OCI-LY1 (cell line): ENCODE results near the gene KHDC4.

ENCODE experiments used
- H2AFZ ChIP-seq: fragments of 200-600 bp; sonication (generic), shearing (Covaris generic); 2 replicates; pipeline ENCODE4 v1.6.0; 2014; ENCODE audit warnings: antibody characterized with exemption, mild to moderate bottlenecking, low read length
- H3F3A ChIP-seq: fragments of 200-600 bp; sonication (generic), shearing (Covaris generic); 2 replicates; pipeline ENCODE4 v1.6.0; 2014; ENCODE audit warnings: mild to moderate bottlenecking, antibody characterized with exemption, low read length, moderate library complexity; ENCODE audit not compliant: insufficient read depth
- H3K27ac ChIP-seq: fragments of 200-600 bp; sonication (generic); 2 replicates; pipeline ENCODE4 v1.5.1; 2014; ENCODE audit warnings: low read length, mixed run types, mild to moderate bottlenecking, low read depth; ENCODE audit not compliant: poor library complexity, severe bottlenecking
- H3K27me3 ChIP-seq: fragments of 200-600 bp; sonication (generic); 2 replicates; pipeline ENCODE4 v1.6.0; 2014; ENCODE audit warnings: antibody characterized with exemption, mild to moderate bottlenecking, low read length, moderate library complexity; ENCODE audit not compliant: insufficient read depth
- H3K36me3 ChIP-seq: fragments of 200-600 bp; sonication (generic); 2 replicates; pipeline ENCODE4 v1.6.1; 2014; ENCODE audit warnings: mild to moderate bottlenecking, antibody characterized with exemption, low read length, moderate library complexity, mixed read lengths; ENCODE audit not compliant: insufficient read depth
- H3K4me1 ChIP-seq: fragments of 200-600 bp; sonication (generic); 2 replicates; pipeline ENCODE4 v1.5.1; 2014; ENCODE audit warnings: mild to moderate bottlenecking, low read length, moderate library complexity; ENCODE audit not compliant: insufficient read depth, severe bottlenecking
- H3K4me2 ChIP-seq: fragments of 200-600 bp; sonication (generic), shearing (Covaris generic); 2 replicates; pipeline ENCODE4 v1.6.1; 2014; ENCODE audit warnings: low read length
- H3K4me3 ChIP-seq: fragments of 200-600 bp; sonication (generic); 2 replicates; pipeline ENCODE4 v1.5.1; 2014; ENCODE audit warnings: low read length, low read depth, mild to moderate bottlenecking, mixed read lengths; ENCODE audit not compliant: poor library complexity, severe bottlenecking
- H3K79me2 ChIP-seq: fragments of 200-600 bp; shearing (Covaris generic); 2 replicates; pipeline ENCODE4 v1.6.1; 2016; ENCODE audit warnings: mixed run types, low read length, mixed read lengths; ENCODE audit not compliant: insufficient read depth
- H3K9ac ChIP-seq: fragments of 200-600 bp; sonication (generic), shearing (Covaris generic); 2 replicates; pipeline ENCODE4 v1.6.1; 2014; ENCODE audit warnings: mild to moderate bottlenecking, low read length, mixed read lengths
- H3K9me2 ChIP-seq: fragments of 200-600 bp; sonication (generic), shearing (Covaris generic); 2 replicates; pipeline ENCODE4 v1.6.1; 2014; ENCODE audit warnings: low read depth, mild to moderate bottlenecking, low read length, mixed read lengths
- H3K9me3 ChIP-seq: fragments of 200-600 bp; shearing (Covaris generic); 2 replicates; pipeline ENCODE4 v1.6.1; 2014; ENCODE audit warnings: low read length, mixed read lengths
- H4K20me1 ChIP-seq: fragments of 200-600 bp; sonication (generic), shearing (Covaris generic); 2 replicates; pipeline ENCODE4 v1.6.0; 2016; ENCODE audit warnings: mild to moderate bottlenecking, low read length; ENCODE audit not compliant: insufficient read depth
- EZH2 ChIP-seq: fragments of 200-600 bp; sonication (generic), shearing (Covaris generic); IDR thresholded peaks from 2 replicates; pipeline ENCODE4 v1.8.0; 2017; ENCODE audit warnings: borderline replicate concordance, mixed run types, mild to moderate bottlenecking, antibody characterized with exemption, low read length, moderate library complexity, mixed read lengths
- TF ChIP-seq, protein P1 (sequence below): fragments of 200-600 bp; sonication (generic), shearing (Covaris generic); IDR thresholded peaks from 2 replicates; pipeline ENCODE4 v1.5.1; 2017; ENCODE audit warnings: mild to moderate bottlenecking, antibody characterized with exemption, low read length, moderate library complexity, mixed read lengths

The KHDC4 gene

DNA sequence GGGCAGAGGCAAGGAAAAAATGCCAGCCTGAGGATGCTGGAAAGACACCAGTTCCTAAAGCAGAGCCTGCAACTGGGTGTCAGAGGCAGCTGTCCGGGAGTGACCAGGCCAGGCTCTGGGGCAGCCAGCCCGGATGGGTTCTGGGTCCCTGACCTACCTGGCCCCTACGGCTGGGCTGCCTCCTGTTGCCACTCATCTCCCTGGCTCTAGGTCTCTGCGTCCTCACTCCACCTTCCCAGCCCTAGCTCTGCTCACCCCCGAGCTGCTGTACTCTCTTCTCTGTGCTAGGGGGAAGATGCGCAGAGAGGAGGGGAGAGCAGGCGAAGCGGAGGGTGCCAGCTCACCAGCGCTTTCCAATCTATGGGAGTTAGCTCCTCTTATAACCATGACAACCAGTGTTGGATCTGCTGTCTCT, 35.2 kb upstream of the KHDC4 start:
- H3K4me2 ChIP-seq, result no peak overlapping the region

DNA sequence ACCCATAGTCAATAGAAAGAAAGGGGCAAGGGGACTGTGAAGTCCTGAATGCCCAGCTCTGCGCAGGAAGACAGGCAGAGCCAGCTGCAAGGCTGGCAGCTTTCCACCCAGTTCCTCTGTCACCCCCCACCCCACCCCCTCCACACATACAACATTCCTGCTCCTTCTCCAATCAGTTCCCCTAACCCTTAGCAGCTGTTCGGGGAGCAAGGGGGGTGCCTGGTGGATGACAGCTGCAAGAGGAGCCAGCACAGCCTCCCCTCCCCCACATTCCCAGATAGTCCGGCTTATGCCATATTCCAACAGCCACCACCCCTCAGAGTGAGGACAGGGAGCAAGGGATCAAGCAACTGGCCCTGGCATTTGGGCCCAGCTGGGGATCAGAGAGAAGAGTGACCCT, 34.5 kb upstream of the KHDC4 start:
- Histone ChIP-seq H3K9me2 (no peaks in the 10 kb centered on the region), H3K9ac (no peak overlapping the region), H3K36me3 (peaks cover 80% of the 10 kb centered on the region), H3K9me3 (no peaks in the 10 kb centered on the region), H3K4me2 (no peak overlapping the region), H3F3A (no peaks in the 10 kb centered on the region), H3K27me3 (no peaks in the 10 kb centered on the region), H3K4me1 (peaks cover 38% of the 10 kb centered on the region), H3K27ac (no peak overlapping the region), H4K20me1 (no peaks in the 10 kb centered on the region), H3K4me3 (no peak overlapping the region), H2AFZ (no peak overlapping the region), H3K79me2 (peaks cover 46% of the 10 kb centered on the region)
- TF ChIP-seq, protein P1, sequence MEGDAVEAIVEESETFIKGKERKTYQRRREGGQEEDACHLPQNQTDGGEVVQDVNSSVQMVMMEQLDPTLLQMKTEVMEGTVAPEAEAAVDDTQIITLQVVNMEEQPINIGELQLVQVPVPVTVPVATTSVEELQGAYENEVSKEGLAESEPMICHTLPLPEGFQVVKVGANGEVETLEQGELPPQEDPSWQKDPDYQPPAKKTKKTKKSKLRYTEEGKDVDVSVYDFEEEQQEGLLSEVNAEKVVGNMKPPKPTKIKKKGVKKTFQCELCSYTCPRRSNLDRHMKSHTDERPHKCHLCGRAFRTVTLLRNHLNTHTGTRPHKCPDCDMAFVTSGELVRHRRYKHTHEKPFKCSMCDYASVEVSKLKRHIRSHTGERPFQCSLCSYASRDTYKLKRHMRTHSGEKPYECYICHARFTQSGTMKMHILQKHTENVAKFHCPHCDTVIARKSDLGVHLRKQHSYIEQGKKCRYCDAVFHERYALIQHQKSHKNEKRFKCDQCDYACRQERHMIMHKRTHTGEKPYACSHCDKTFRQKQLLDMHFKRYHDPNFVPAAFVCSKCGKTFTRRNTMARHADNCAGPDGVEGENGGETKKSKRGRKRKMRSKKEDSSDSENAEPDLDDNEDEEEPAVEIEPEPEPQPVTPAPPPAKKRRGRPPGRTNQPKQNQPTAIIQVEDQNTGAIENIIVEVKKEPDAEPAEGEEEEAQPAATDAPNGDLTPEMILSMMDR, result no peak
- no peak for TF ChIP-seq EZH2

More for the DNA sequence above, 35.2 kb upstream of the KHDC4 start:
- Histone ChIP-seq H3K9me2 (no peaks in the 10 kb centered on the region), H4K20me1 (no peaks in the 10 kb centered on the region), H3F3A (no peaks in the 10 kb centered on the region), H3K79me2 (peaks cover 53% of the 10 kb centered on the region), H3K27me3 (no peaks in the 10 kb centered on the region), H3K4me1 (peaks cover 46% of the 10 kb centered on the region), H3K27ac (no peak overlapping the region), H3K9me3 (no peaks in the 10 kb centered on the region), H2AFZ (no peak overlapping the region), H3K4me3 (no peak overlapping the region), H3K9ac (no peak overlapping the region), H3K36me3 (peaks cover 80% of the 10 kb centered on the region)
- TF ChIP-seq, protein P1, result no peak
- TF ChIP-seq EZH2, result no peak

DNA sequence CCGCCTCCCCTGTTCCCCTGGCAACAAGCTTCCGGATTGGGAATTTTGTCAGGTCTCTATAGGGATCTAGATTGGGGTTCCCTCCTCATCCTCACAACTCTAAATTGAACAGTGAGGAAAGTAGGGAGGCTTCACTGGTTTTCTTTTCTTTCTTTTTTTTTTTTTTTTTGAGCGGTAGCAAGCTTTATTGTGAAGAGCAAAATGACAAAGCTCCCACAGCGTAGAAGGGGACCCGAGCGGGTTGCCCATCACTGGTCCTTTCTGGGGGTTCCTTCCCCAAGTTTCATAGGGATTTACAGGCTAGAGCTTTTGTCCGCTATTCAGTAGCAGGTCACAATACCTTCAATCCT, 33.8 kb upstream of the KHDC4 start:
- TF ChIP-seq EZH2, result no peak
- TF ChIP-seq, protein P1, result no peak
- Histone ChIP-seq H3K9me2 (no peaks in the 10 kb centered on the region), H3K79me2 (peaks cover 42% of the 10 kb centered on the region), H4K20me1 (no peaks in the 10 kb centered on the region), H2AFZ (no peak overlapping the region), H3K4me3 (no peak overlapping the region), H3K9me3 (no peaks in the 10 kb centered on the region), H3K9ac (no peak overlapping the region), H3K4me1 (peaks cover 35% of the 10 kb centered on the region), H3K36me3 (peaks cover 81% of the 10 kb centered on the region), H3K27me3 (no peaks in the 10 kb centered on the region), H3F3A (no peaks in the 10 kb centered on the region), H3K27ac (no peak overlapping the region), H3K4me2 (no peak overlapping the region)
